ENCODE data around the gene NUP35.

GRCh38 chr2:183149489-183149888, 25.2 kb downstream of the NUP35 start:
- TF ChIP-seq, protein P1, sequence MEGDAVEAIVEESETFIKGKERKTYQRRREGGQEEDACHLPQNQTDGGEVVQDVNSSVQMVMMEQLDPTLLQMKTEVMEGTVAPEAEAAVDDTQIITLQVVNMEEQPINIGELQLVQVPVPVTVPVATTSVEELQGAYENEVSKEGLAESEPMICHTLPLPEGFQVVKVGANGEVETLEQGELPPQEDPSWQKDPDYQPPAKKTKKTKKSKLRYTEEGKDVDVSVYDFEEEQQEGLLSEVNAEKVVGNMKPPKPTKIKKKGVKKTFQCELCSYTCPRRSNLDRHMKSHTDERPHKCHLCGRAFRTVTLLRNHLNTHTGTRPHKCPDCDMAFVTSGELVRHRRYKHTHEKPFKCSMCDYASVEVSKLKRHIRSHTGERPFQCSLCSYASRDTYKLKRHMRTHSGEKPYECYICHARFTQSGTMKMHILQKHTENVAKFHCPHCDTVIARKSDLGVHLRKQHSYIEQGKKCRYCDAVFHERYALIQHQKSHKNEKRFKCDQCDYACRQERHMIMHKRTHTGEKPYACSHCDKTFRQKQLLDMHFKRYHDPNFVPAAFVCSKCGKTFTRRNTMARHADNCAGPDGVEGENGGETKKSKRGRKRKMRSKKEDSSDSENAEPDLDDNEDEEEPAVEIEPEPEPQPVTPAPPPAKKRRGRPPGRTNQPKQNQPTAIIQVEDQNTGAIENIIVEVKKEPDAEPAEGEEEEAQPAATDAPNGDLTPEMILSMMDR (IDR thresholded peaks at IDR 0.05) = no peak
- TF ChIP-seq ESRRA (IDR thresholded peaks at IDR 0.05; ENCODE audit: borderline replicate concordance, low read length) (no peak), FOSB (CRISPR knock-in tag; IDR thresholded peaks at IDR 0.05) (no peak), ELK1 (IDR thresholded peaks at IDR 0.05; ENCODE audit: low read depth, low read length) (no peak), HDAC2 (IDR thresholded peaks at IDR 0.05) (no peak), EHMT2 (IDR thresholded peaks at IDR 0.05; ENCODE audit: low read depth) (no peak), MAX (IDR thresholded peaks at IDR 0.05) (no peak), GATA3 (IDR thresholded peaks at IDR 0.05; ENCODE audit: borderline replicate concordance) (no peak), MAZ (IDR thresholded peaks at IDR 0.05; ENCODE audit: borderline replicate concordance, low read depth, low read length) (no peak), TP53 (CRISPR knock-in tag; IDR thresholded peaks at IDR 0.05) (no peak), EP300 (IDR thresholded peaks at IDR 0.05) (no peak), NPAS2 (CRISPR knock-in tag; IDR thresholded peaks at IDR 0.05; ENCODE audit: borderline replicate concordance) (no peak), POLR2A (IDR thresholded peaks at IDR 0.05; ENCODE audit: low read length) (no peak)

Data from A549 (cell line).